PC-9 (cell line): Measurements from ENCODE around the gene ARHGEF1.

Experiments used
- EZH2 ChIP-seq: fragments of 200-600 bp; sonication (generic); IDR thresholded peaks from 2 replicates; pipeline ENCODE4 v1.8.0; 2017; ENCODE audit warnings: antibody characterized with exemption, low read depth
- TF ChIP-seq, protein P1 (sequence below): fragments of 200-600 bp; sonication (generic); conservative IDR thresholded peaks from 2 replicates; pipeline ENCODE4 v1.6.1; 2017; ENCODE audit warnings: mixed run types, antibody characterized with exemption, mild to moderate bottlenecking, moderate library complexity

- TF ChIP-seq, protein P1, sequence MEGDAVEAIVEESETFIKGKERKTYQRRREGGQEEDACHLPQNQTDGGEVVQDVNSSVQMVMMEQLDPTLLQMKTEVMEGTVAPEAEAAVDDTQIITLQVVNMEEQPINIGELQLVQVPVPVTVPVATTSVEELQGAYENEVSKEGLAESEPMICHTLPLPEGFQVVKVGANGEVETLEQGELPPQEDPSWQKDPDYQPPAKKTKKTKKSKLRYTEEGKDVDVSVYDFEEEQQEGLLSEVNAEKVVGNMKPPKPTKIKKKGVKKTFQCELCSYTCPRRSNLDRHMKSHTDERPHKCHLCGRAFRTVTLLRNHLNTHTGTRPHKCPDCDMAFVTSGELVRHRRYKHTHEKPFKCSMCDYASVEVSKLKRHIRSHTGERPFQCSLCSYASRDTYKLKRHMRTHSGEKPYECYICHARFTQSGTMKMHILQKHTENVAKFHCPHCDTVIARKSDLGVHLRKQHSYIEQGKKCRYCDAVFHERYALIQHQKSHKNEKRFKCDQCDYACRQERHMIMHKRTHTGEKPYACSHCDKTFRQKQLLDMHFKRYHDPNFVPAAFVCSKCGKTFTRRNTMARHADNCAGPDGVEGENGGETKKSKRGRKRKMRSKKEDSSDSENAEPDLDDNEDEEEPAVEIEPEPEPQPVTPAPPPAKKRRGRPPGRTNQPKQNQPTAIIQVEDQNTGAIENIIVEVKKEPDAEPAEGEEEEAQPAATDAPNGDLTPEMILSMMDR, result no peak
- TF ChIP-seq EZH2, result no peak
These were observed 25.9 kb downstream of the ARHGEF1 start for GRCh38 chr19:41908724-41909464.
